GM19467 (cell line): ENCODE measurements around the gene EMX2.
"Not testable (repeated sequence)": the region's sequence is repeated elsewhere in the genome, so short reads cannot be mapped to it uniquely, and the experiment has no call there.

ENCODE experiments used
- ATAC-seq: cut with Tn5 transposase; IDR thresholded peaks from one replicate; pipeline ENCODE4 v1.9.1; 2021; ENCODE audit warnings: mild to moderate bottlenecking, moderate library complexity; ENCODE audit not compliant: unreplicated experiment

The EMX2 gene

GRCh38 chr10:117554241-117554814 is 11.8 kb downstream of the EMX2 start:
- no peak for ATAC-seq

- no peak for ATAC-seq
Observed at GRCh38 chr10:117555017-117555416, 12.5 kb downstream of the EMX2 start.

- ATAC-seq: no peak
Observed at GRCh38 chr10:117555863-117556262, 13.3 kb downstream of the EMX2 start.

DNA sequence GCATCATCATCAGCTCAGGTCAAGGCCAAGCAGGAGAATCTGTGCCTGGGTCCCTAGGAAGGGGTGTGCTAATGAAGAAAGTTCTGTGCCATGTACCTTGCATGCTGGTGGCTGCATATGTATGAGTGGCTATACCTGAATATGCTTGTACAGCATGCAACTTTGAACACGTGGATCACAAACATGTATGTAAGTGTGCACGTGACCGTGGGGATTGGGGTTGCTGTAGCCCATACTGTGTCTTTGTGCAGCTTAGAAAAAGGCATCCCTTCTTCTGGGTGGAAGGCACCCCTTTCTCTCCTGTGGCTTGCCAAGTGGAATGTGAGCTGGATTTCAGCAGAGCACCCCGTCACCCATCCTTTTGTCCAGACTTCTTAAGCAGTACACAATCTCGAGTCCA is 13.8 kb downstream of the EMX2 start:
- no peak for ATAC-seq

- no peak for ATAC-seq
Observed at GRCh38 chr10:117559712-117560111, 17.2 kb downstream of the EMX2 start.

- ATAC-seq: no peak
Observed at GRCh38 chr10:117560942-117561341, 18.4 kb downstream of the EMX2 start.

- ATAC-seq: no peak
Observed at GRCh38 chr10:117562220-117562619, 19.7 kb downstream of the EMX2 start.

DNA sequence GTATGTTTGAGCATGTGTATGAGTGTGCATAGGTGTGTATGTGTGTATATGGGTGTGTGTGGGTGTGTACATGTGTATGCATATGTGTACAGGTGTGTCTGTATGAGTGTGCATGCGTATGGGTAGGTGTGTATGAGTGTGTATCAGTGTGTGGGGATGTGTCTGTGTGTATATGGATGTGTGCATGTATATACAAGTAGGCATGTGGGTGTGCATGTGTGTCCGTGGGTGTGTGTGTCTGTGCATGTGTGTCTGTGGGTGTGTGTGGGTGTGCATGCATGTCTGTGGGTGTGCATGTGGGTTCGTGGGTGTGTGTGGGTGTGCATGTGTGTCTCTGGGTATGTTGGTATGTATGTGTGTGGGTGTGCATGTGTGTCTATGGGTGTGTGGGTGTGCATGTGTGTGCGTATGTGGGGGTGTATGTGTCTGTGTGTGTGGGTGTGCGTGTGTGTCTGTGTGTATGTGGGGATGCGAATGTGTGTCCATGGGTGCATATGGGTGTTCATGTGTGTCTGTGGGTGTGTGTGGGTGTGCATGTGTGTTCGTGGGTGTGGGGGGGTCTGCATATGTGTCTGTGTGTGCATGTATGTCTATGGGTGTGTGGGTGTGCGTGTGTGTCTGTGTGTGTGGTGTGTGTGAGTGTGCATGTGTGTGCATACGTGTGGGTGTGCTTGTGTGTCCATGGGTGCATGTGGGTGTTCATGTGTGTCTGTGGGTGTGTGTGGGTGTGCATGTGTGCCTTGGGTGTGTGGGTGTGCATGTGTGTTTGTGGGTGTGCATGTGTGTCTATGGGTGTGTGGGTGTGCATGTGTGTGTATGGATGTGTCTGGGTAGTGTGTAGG is 20.6 kb downstream of the EMX2 start:
- no peak for ATAC-seq

- no peak for ATAC-seq
Observed at GRCh38 chr10:117563780-117564179, 21.2 kb downstream of the EMX2 start.

DNA sequence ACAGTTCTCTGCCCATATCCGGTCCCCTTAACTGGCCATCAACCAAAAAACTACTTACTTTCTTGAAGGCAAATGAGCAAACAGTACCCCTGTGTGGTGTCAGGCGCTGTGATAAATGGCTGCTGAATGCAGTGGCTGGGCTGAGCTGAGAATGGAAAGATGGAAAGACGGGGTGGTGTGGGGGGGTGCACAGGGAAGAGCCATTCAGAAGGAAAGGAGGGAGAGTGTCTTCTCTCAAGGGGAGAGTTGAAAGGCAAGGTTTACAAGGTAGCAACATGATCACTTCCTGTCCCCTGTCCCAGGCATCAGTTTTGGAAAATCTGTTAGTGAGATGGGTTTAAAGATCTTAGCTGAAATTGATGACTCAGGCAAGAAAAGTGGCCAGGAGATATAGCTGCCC is 22.5 kb downstream of the EMX2 start:
- no peak for ATAC-seq

DNA sequence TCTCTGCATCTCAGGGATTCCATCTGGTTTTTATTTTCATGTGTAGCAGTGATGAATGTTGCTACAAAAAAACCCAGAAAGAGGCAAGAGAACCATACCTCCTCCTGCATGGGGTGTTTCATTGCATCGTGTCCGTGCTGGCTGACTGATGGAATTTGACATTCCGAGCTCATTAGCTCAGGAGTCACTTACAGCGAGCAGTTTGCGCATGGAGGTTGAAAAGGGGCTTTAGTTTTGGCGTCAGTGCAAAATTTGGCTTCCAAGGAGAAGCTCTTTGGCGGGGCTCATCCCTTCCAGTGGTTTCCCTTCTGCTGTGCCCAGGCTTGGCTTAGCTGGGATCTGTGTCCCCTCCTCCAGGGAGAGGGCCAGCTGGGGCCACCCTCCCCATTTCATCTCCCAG is 25.8 kb downstream of the EMX2 start:
- ATAC-seq: no peak

GRCh38 chr10:117569610-117570390 is 27.3 kb downstream of the EMX2 start:
- no peak for ATAC-seq

DNA sequence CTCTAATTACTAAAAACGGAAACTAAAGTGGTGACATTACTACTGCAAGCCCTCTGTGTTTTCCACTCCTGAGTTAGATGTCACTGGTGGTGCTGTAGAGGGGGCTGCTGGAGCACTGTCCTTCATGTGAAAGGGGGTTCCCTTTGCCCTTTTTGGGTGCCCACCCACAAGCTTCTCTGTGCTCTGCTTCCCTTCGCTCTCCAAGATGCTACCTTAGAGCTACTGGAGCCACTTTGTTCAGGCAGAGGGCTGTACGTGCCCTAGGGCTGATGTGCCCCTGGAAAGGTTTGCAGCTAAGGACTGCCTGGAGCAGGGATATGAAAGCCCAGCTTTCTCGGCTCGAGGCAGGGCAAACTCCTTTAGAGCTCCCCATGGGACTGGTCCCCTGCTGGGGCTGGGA is 28.3 kb downstream of the EMX2 start:
- no peak for ATAC-seq

DNA sequence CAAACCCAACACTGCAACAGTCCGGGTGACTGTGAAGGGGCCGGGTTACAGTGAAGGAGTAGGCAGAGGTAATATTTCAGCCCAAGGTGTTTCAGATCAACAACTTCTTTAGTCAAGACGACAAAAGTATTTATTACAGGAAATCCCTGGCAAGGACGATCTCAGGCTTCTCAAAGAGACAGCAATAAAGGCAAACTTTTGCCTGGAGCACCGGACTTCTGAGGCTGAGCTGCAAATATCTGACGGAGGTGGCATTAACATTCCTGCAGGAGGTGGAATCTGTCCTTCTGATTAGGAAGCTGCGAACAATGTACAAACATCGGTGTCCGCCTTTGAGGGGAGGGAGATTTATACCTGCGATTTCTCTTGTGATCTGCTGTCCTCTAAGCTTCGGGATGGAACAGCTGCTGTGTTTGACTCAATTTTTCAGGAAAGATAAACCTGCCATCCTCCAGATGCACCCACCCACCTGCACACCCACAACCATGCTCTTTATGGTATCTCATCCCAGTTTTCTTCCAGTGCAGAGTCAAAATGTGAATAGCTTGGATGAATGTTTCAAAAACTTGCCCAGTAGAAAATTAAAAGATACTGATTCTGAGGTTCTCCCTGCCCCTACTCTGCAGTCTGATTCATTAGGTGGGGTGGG is 32.1 kb downstream of the EMX2 start:
- ATAC-seq: no peak

- ATAC-seq: no peak
Observed at GRCh38 chr10:117578490-117578889, 35.9 kb downstream of the EMX2 start.

DNA sequence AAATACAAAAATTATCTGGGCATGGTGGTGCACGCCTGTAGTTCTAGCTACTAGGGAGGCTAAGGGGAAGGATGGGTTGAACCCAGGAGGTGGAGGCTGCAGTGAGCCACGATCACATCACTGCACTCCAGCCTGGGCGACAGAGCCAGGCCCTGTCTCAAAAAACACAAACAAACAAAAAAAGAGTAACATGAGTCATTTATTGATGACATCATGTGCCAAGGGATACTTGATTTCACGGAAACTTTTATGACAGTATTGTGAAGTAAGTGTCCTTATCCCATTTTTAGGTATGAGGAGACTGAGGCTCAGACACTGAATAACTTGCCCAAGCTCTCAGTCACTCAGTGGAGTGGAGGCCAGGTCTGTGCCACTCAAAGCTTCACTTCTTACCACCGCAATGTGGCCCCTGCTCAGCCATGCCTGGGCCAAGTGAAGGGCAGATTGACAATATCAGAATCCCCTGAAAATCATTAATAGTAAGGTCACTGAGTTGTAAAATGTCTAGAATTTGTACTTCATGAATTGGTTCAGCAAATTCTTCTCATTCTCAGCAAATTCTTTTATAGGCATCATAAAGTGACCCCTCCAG is 36.5 kb downstream of the EMX2 start:
- no peak for ATAC-seq

DNA sequence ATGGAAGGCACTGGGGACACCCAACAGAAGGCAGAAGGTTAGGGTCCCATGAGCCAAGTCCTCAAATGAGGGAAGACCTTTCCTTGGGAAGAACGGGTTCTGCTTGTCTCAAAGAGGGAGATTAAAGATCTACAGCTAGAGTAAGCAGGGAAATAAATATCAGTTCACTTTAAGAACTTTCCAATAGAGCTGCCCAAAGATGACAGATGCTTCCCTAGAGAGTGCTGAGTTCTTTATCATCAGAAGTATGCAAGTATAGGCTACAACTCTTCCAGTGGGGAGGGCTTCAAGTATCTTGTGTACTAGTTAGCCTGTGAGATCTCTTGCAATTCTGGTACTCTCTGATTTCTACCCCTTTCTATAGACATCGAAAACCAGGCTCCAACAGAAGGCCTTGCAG is 39.4 kb downstream of the EMX2 start:
- ATAC-seq: no peak

DNA sequence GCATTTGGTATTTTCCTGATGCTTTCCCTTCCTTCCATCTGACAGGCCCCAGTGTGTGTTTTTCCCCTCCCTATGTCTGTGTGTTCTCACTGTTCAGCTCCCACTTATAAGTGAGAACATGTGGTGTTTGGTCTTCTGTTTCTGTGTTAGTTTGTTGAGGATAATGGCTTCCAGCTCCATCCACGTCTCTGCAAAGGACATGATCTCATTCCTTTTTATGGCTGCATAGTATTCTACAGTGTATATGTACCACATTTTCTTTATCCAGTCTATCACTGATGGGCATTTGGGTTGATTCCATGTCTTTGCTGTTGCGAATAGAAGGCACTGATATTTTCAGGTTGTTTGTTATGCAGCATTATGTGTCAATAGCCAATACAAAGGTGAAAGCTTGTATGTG is 42.3 kb downstream of the EMX2 start:
- ATAC-seq: not testable (repeated sequence)

GRCh38 chr10:117587036-117587435 is 44.5 kb downstream of the EMX2 start:
- ATAC-seq: no peak

- no peak for ATAC-seq
Observed at GRCh38 chr10:117590101-117590875, 47.7 kb downstream of the EMX2 start.
